Embryonic facial prominence (tissue), 1 donor: ENCODE results near the gene CD27.
"Not testable (repeated sequence)": the region's sequence is repeated elsewhere in the genome, so short reads cannot be mapped to it uniquely, and the experiment has no call there.

Experiments used
- DNase-seq: peaks from one replicate; pipeline ENCODE4 v3.0.0-alpha.2; 2016; ENCODE audit errors: extremely low spot score

The CD27 gene

DNA sequence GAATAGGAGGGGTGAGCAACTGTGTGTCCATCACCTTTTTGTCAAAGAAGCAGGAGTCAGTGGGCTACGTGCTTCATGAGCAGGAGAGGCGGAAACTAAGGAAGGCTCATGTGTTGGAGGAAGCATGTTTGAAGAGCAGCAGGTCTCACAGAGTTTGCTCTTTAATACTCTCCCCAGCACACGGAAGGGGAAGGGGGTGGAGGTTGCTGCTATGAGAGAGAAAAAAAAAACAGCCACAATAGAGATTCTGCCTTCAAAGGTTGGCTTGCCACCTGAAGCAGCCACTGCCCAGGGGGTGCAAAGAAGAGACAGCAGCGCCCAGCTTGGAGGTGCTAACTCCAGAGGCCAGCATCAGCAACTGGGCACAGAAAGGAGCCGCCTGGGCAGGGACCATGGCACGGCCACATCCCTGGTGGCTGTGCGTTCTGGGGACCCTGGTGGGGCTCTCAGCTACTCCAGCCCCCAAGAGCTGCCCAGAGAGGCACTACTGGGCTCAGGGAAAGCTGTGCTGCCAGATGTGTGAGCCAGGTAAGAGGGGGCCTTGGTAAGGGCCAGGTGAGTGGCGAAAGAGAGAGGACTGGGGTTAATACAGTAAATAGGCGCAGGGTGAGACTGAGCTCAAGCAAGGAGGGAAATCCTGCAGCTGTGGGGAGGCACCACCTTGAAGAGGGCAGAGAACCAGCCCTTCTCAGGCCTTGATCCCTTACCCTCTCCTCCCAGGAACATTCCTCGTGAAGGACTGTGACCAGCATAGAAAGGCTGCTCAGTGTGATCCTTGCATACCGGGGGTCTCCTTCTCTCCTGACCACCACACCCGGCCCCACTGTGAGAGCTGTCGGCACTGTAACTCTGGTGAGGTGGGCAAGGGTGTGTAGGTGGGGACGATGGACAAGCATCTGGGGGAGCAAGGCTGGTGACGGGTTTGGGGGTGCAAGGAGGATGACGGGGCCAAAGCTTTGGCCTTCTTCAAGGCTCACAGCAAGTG lies at the start of gene CD27:
CD27 (plus strand) TSS at position 252 of the 985 bp plus-strand sequence; CDS start at position 393, 141 bp downstream.
- no peak for DNase-seq

DNA sequence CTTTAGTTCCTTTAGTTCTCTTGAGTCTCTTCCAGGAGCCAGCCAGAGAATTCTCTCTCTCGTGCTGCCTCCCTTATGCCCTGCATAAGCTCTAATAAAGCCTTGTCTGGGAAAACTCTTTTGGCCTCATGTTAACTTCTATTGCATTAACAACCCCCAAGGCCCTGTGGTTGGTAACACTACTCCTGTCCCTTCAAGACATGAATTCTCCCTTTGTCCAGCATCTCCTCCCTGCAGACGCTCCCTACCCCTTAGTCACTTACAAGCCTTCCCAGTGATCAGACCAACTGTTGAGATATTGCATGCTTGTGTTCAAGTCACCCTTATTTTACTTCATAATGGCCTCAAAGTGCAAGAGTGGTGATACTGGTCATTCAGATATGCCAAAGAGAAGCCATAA lies 48.7 kb upstream of the CD27 start:
- no peak for DNase-seq

DNA sequence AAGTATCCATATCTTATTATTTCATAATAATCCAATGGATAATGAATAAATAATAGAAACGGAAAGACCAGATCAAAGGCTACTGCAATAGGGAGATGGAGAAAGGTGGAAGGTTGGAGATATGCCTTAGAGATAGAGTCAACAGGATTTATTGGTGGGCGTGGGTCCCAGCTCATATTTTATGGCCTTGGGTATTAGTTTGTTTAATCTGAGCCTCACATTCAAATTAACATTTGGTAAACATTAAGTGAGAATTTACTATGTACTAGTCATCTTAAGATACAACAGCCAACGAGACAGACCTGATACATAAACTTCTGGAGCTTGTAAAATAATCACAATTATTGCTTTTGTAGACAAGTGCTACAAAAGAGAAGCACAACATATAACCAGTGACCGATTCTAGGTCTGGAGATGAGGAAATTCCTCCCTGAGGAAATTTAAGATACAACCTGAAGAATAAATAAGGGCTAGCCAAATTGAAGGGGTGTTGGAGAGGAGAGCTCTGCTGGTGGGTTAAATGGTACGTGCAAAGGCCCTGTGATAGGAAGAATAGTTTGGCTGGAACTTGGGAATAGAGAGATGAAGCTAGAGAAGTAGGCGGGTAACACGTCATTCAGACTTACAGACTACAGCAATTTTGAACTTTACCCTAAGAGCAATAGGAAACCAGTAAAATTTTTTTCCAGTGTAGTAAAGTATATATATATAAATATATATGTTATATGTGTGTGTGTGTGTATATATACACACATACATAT lies 44.7 kb upstream of the CD27 start:
- no peak for DNase-seq

DNA sequence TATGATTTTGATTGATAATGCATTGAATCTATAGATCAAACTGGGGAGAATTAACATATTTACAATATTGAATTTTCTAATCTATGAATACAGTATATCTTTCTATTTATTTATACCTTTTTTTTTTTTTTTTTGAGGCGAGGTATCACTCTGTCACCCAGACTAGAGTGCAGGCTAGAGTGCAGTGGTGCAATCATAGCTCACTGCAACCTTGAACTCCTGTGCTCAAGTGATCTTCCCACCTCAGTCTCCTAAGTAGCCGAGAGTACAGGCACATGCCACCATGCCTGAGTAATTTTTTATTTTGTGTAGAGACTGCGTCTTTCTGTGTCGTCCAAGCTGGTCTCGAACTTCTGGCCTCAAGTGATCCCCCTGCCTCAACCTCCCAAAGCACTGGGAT lies 40.4 kb upstream of the CD27 start:
- no peak for DNase-seq

DNA sequence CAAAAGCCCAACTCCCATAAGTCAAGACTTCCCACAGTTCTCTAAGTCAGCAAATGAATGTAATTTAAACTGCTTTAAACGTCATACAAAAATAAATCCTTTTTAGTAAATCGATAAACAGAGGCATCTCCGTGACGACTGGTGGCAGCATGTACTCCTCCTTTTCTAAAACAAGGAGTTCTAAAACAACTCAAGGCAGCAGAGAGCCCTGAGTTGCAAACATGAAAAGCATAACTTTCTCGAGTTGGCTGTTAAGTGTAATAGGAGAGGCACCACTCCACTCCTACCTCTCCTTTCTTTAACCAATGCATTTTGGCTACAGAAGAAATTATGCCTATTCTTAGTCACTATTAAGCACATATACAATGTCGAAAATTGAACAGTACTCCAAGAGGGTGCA lies 38.8 kb upstream of the CD27 start:
- DNase-seq, result no peak

DNA sequence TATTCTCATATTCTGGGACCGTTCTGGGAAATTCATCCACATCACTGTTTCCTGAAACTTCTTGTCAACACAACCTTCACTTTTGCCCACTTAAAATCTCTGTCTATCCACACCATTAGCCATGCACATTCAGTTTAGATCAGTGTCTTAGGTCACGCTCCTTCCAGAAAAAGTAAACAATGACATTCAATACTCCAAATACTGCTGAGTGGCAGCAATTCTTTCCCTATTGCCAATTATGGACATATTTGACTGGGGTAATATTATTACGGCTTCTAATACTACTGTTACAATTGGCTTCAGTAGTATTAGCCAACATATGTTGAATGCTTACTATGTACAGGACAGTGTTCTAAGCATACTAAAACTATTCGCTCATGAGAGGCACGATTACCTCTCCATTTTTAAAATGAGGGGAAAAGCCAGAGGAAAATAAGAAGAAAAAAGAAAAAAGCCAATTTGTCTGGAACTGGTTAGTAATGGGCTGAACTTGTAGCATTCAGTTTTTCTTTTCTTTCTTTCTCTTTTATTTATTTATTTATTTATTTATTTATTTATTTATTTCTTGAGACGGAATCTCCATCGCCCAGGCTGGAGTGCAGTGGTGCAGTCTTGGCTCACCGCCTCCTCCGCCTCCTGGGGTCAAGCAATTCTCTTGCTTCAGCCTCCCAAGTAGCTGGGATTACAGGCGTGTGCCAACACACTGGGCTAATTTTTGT lies 37.4 kb upstream of the CD27 start:
- DNase-seq, result no peak

DNA sequence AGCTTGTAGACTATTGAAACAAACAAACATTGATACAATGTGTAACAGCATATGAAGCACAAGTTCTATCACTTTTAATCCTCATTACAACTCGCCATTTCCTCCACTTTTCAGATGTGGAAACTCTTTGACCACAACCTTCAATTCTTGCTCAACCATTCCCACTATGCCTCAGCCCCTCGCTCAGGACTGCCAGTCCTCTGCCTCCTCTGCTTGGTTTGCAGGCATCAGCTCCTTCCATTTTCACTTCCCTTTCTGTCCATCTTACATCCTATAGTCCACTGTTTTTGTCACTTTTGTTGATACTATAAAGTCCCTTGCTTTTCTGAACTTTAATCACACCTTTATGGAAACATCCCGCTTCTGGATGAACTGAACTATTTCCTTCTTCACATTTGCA lies 28.2 kb upstream of the CD27 start:
- DNase-seq, result no peak

DNA sequence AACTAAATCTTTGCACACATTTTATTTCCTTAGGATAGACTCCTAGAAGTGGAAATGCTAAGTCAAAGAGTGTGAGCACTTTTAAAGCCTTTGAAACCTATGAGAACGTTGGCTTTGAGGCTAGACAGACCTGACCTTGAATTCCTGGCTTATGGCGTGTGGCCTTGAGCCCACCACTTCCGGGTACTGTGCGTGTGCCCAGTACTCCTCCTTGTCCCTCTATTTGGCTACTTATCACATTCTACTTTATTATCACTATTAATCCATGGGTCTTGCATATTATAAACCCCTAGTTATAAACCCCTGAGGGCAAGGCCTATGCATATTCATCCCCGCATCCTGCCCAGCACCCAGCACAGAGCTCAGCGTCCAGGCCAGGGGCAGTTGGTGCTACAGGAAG lies 26.0 kb upstream of the CD27 start:
- no peak for DNase-seq

DNA sequence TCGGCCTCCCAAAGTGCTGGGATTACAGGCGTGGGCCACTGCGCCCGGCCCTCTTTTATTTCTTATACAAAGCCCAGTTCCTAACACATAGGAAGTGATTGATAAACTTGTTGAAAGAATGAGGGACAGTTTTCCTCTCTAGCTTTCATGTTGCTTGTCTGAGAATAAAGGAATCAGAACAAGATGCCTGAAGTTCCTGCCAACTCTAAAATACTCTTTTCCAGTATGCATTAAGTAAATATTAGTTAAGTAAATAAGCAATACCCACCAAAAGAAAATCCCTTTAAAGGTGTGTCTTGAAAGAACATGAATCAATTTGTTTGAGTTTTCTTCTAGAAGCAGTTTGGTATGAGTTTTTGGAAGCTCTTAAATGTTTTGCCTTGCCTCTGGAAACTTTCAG lies 24.4 kb upstream of the CD27 start:
- no peak for DNase-seq

DNA sequence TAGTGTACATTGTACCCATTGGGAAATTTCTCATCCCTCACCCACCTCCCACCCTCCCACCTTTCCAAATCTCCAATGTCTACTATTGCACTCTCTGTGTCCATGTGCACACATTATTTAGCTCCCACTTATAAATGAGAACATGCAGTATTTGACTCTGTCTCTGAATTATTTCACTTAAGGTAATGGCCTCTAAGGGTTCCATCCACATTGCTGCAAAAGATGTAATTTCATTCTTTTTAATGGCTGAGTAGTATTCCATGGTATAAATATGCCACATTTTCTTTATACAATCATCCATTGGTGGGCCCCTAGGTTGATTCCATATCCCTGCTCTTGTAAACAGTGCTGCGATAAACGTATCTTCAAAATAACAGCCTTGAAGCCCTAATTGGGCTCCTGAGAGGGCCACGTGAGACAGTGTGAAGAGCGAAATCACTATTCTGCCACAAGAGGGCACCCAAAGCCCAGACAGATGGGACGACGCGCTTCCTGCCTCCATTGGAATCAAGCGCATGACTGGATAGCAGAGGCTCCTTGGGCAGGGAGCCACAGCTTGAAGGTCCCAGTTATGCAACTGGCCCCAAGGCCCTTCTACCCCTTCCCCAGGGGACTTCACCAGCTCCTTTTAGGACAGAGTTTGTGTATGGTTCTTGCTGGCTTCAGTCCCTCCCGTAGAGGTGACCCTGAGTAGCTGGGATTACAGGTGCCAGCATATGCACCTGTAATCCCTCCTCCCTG lies 21.3 kb upstream of the CD27 start:
- peak; percentile 39 for DNase-seq

DNA sequence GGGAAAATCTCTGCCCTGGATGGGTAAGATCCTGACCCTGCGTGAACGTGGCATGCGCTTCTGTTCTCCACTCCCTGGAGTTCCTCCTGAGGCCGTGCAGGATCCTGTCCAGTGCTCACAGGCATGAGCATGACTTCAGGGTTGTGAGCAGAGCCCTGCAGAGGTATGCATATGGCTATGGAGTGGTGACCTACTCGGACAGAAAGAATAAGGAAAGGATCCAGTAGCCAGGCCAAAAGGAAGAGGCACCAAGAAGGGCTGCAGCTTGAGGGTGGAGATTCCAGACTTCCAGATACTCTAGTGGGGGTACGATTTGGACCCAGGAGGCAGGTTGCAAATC lies 20.8 kb upstream of the CD27 start:
- no peak for DNase-seq

DNA sequence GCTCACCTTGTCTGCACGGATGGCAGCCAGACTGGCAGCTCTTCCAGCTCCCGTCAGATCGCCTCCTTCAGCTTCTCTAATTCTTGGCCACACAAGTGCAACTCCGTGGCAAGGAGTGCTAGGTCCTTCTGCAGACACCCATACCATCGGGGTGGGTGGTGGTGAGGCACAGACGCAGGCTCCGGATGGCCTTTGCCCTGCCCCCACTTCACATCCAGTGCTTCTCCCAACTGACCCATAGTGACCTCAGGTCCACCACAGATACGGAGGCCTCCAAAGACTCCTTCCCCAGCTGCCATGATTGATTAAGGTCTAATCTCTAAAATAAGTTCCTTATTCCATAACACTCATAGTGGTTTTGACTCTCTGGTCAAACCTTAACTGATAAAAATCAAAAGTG lies 19.9 kb upstream of the CD27 start:
- no peak for DNase-seq

DNA sequence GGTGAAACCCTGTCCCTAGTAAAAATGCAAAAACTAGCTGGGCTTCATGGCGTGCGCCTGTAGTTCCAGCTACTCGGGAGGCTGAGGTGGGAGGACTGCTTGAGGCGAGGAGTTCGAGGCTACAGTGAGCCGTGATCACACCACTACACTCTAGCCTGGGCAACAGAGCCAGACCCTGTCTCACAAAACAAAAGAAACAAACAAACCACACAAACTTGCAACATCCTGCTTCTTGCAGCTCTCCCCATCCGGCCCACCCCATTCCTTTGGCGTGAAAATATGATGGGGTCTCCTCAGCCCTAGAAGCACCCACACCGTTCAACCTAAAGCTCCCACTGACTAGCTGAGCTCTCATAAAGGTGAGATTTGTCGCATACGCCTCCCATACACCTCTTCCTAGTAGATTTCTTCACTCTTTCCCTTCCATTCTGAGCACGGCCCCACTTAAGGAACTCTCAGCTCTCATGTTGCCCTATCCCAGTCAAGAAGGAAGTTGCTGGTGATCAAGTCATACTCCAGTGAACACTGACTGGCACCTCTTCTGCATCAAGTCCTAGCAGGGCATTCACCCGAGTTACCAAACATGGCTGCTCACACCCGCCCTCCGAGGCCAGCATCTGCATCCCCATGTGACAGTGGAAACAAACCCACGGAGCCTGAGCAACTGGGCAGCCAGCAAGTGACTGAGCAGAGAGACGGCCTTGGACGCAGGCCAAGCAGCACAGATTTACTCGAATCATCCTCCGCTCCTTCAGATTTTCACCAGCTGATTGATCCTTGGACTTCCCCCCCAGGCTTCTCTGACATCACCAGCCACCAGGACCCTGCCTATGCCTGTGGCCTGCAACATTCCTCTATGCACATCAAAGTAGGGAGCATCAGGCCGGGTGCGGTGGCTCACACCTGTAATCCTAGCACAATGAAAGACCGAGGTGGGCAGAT lies 18.9 kb upstream of the CD27 start:
- DNase-seq, result no peak

DNA sequence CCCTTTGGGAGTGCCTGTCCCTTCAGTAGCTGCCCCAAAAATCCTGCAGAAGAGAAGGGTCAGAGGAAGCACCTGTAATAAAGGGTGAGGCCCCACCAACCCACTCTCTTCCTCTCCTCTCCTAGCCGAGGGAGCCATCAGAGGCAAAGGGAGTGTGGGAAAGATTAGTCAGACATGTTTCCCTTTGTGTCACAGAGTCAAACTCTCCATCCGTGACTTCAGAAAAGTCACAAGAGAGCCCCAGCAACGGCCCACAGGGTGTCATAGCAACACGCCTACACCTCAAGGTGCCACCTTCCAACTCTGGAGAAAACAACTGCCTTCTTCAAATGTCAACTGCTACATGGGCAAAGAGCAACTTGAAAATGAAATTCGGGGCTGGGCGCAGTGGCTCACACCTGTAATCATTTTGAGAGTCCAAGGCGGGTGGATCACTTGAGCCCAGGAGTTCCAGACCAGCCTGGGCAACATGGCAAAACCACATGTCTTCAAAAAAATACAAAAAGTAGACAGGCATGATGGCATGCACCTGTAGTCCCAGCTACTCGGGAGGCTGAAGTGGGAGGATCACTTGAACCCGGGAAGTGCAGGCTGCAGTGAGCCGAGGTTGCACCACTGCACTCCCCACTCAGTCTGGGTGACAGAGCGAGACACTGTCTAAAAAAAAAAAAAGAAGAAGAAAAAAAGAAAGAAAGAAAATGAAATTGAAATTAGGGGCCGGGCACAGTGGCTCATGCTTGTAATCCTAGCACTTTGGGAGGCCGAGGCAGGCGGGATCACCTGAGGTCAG lies 17.7 kb upstream of the CD27 start:
- no peak for DNase-seq

DNA sequence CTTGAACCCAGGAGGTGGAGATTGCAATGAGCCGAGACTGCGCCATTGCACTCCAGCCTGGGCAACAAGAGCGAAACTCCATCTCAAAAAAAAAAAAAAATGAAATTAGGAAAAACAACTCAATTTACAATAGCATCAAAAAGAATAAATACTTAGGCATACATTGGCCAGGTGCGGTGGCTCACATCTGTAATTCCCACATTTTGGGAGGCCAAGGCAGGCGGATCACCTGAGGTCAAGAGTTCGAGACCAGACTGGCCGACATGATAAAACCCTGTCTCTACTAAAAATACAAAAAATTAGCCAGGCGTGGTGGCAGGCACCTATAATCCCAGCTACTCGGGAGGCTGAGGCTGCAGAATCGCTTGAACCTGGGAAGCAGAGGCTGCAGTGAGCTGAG lies 17.0 kb upstream of the CD27 start:
- not testable (repeated sequence) for DNase-seq

DNA sequence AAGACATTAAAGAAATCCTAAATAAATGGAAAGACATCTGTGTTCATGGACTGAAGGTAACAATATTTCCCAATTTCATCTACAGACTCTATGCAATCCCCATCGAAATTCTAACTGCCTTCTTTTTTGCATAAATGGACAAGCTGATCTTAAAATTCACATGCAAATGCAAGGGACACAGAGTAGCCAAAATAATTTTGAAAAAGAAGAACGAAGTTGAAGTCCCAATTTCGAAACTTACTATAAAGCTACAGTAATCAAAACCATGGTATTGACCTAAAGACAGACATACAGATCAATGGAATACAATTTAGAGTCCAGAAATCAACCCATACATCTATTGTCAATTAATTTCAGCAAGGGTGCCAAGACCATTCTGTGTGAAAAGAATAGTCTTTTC lies 16.4 kb upstream of the CD27 start:
- no peak for DNase-seq

DNA sequence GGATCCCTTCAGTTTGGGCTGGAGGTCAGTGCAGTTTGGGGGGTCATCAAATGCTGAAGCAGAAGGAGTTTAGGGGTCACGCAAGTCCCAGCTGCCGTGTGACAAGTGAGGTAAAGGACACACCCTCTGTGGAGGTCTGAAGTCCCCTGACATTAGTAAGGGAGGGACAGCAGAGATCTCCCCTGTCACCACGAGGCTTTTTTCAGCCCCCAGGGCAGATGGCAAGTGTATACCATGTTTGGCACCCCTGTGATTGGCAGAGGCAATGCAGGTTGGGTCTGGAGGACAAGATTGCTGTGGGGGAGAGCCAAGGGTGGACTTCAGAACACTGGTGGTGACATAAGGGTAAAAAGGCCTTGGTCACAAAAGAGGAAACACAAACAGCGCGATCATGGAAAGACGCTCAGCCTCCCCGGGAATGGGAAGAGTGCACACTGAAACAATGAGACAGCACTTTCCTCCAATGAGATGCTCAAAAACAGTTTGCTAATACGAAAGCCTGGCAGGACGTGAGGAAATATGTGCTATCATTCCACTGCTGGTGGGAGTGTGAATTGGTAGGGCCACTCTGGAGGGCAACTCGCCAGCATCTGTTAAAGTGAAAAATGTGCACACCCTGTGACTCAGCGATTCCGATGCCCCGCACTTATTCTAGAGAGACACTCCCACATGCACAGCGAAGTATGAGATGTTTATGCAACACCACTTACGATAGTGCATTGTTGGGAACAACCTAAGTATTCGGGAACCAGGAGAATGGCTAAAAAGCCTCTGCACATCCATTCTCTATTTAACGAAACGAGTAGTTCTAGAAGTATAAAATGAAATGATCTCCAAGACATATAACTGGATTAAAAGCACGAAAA lies 14.4 kb upstream of the CD27 start:
- no peak for DNase-seq

DNA sequence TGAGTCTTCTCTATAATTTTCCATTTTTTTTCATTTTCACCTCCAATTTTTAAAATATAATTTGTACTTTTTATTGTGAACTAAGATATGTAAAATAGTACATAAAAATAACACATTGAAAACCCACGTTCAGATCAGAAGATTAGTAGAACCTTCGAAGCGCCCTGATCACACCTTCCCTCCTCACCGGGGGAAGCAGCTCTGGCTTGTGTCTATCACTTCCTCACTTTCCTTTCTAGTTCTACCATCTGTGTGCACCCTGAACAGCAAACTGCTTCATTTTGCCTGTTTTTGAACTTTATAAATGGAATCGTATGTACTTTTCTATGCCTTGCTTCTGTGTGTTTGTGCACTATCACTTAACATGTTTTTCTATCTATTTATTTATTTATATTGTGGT lies 11.8 kb upstream of the CD27 start:
- DNase-seq, result no peak
